Muscle layer of colon (tissue), 2 donors: Measurements from ENCODE around the gene LPP.
A peak's percentile ranks its signal among the peaks of the same experiment; 100 is the strongest.

Experiments
- H3K27ac ChIP-seq: one replicate; pipeline ENCODE4 v1.7.0; 2013; ENCODE audit warnings: low read depth, mild to moderate bottlenecking, low read length, moderate library complexity
- H3K27me3 ChIP-seq, 2 donors: one replicate each; pipeline ENCODE4 v1.7.0; 2013; ENCODE audit warnings: low read length in 2 of 2, mild to moderate bottlenecking in 2 of 2; ENCODE audit not compliant: insufficient read depth in 2 of 2, control insufficient read depth in 1 of 2
- H3K36me3 ChIP-seq: one replicate; pipeline ENCODE4 v1.7.0; 2013; ENCODE audit warnings: mild to moderate bottlenecking, low read length; ENCODE audit not compliant: insufficient read depth
- H3K4me1 ChIP-seq: one replicate; pipeline ENCODE4 v1.7.0; 2013; ENCODE audit warnings: mild to moderate bottlenecking, low read length; ENCODE audit not compliant: insufficient read depth
- H3K4me3 ChIP-seq, 2 donors: one replicate each; pipeline ENCODE4 v1.7.0; 2013; ENCODE audit warnings: low read length in 2 of 2, low read depth in 1 of 2, mild to moderate bottlenecking in 1 of 2, moderate library complexity in 1 of 2
- H3K9ac ChIP-seq: one replicate; pipeline ENCODE4 v1.7.0; 2013; ENCODE audit warnings: low read length
- H3K9me3 ChIP-seq: one replicate; pipeline ENCODE4 v1.7.0; 2013; ENCODE audit warnings: mild to moderate bottlenecking, low read length
- donor health status: abdominal sarcoma.
- donor health status: Adenocarcinoma of cecum.

LPP gene

GRCh38 chr3:188465311-188465710 is 311.4 kb downstream of the LPP start:
- no peak overlapping the region for H3K4me3 ChIP-seq
- no peaks in the 10 kb centered on the region for H3K9me3 ChIP-seq
- H3K27me3 ChIP-seq, result no peaks in the 10 kb centered on the region
- peaks cover 18% of the 10 kb centered on the region for H3K4me1 ChIP-seq
- H3K27ac ChIP-seq, result no peak overlapping the region
- no peak overlapping the region for H3K9ac ChIP-seq
- no peaks in the 10 kb centered on the region for H3K36me3 ChIP-seq

GRCh38 chr3:188468196-188468595 is 314.2 kb downstream of the LPP start:
- H3K27ac ChIP-seq, result peak overlapping the region; percentile 23
- H3K9ac ChIP-seq, result no peak overlapping the region
- H3K27me3 ChIP-seq, result no peaks in the 10 kb centered on the region
- H3K36me3 ChIP-seq, result no peaks in the 10 kb centered on the region
- no peak overlapping the region for H3K4me3 ChIP-seq
- H3K4me1 ChIP-seq, result peaks cover 31% of the 10 kb centered on the region
- no peaks in the 10 kb centered on the region for H3K9me3 ChIP-seq

GRCh38 chr3:188468662-188469061 is 314.7 kb downstream of the LPP start:
- Histone ChIP-seq H3K9ac (no peak overlapping the region), H3K36me3 (no peaks in the 10 kb centered on the region), H3K27ac (peak overlapping the region; percentile 23), H3K9me3 (no peaks in the 10 kb centered on the region), H3K4me3 (no peak overlapping the region), H3K27me3 (no peaks in the 10 kb centered on the region), H3K4me1 (peaks cover 31% of the 10 kb centered on the region)

- no peak overlapping the region for H3K4me3 ChIP-seq
- no peak overlapping the region for H3K9ac ChIP-seq
- H3K36me3 ChIP-seq, result no peaks in the 10 kb centered on the region
- H3K27ac ChIP-seq, result no peak overlapping the region
- H3K4me1 ChIP-seq, result peaks cover 34% of the 10 kb centered on the region
- H3K27me3 ChIP-seq, result no peaks in the 10 kb centered on the region
- H3K9me3 ChIP-seq, result no peaks in the 10 kb centered on the region
These were observed 315.4 kb downstream of the LPP start for GRCh38 chr3:188469228-188469885.

GRCh38 chr3:188470508-188471130 is 316.7 kb downstream of the LPP start:
- Histone ChIP-seq H3K9me3 (no peaks in the 10 kb centered on the region), H3K4me3 (no peak overlapping the region), H3K27me3 (no peaks in the 10 kb centered on the region), H3K9ac (no peak overlapping the region), H3K36me3 (no peaks in the 10 kb centered on the region), H3K27ac (no peak overlapping the region), H3K4me1 (peaks cover 37% of the 10 kb centered on the region)

GRCh38 chr3:188471723-188472122 is 317.8 kb downstream of the LPP start:
- H3K4me1 ChIP-seq, result peaks cover 46% of the 10 kb centered on the region
- no peak overlapping the region for H3K27ac ChIP-seq
- no peaks in the 10 kb centered on the region for H3K27me3 ChIP-seq
- H3K9me3 ChIP-seq, result no peaks in the 10 kb centered on the region
- no peak overlapping the region for H3K4me3 ChIP-seq
- H3K9ac ChIP-seq, result no peak overlapping the region
- H3K36me3 ChIP-seq, result no peaks in the 10 kb centered on the region

GRCh38 chr3:188472336-188472735 is 318.4 kb downstream of the LPP start:
- H3K9me3 ChIP-seq, result no peaks in the 10 kb centered on the region
- H3K27ac ChIP-seq, result no peak overlapping the region
- no peaks in the 10 kb centered on the region for H3K36me3 ChIP-seq
- no peak overlapping the region for H3K9ac ChIP-seq
- H3K4me1 ChIP-seq, result peaks cover 53% of the 10 kb centered on the region
- H3K4me3 ChIP-seq, result no peak overlapping the region
- H3K27me3 ChIP-seq, result no peaks in the 10 kb centered on the region

- Histone ChIP-seq H3K27ac (no peak overlapping the region), H3K27me3 (no peaks in the 10 kb centered on the region), H3K9ac (no peak overlapping the region), H3K9me3 (no peaks in the 10 kb centered on the region), H3K4me3 (no peak overlapping the region), H3K36me3 (no peaks in the 10 kb centered on the region), H3K4me1 (peaks cover 55% of the 10 kb centered on the region)
These were observed 319.1 kb downstream of the LPP start for GRCh38 chr3:188473045-188473444.

- Histone ChIP-seq H3K9ac (no peak overlapping the region), H3K36me3 (no peaks in the 10 kb centered on the region), H3K4me3 (no peak overlapping the region), H3K9me3 (no peaks in the 10 kb centered on the region), H3K27me3 (no peaks in the 10 kb centered on the region), H3K27ac (no peak overlapping the region), H3K4me1 (peaks cover 48% of the 10 kb centered on the region)
These were observed 319.8 kb downstream of the LPP start for GRCh38 chr3:188473591-188474288.

- Histone ChIP-seq H3K9me3 (no peaks in the 10 kb centered on the region), H3K4me3 (no peak overlapping the region), H3K36me3 (no peaks in the 10 kb centered on the region), H3K4me1 (peaks cover 56% of the 10 kb centered on the region), H3K27ac (no peak overlapping the region), H3K27me3 (no peaks in the 10 kb centered on the region), H3K9ac (no peak overlapping the region)
These were observed 323.0 kb downstream of the LPP start for GRCh38 chr3:188476935-188477334.

- Histone ChIP-seq H3K4me1 (peaks cover 57% of the 10 kb centered on the region), H3K9me3 (no peaks in the 10 kb centered on the region), H3K4me3 (no peak overlapping the region), H3K27ac (no peak overlapping the region), H3K9ac (no peak overlapping the region), H3K36me3 (peaks cover 8% of the 10 kb centered on the region), H3K27me3 (no peaks in the 10 kb centered on the region)
These were observed 326.1 kb downstream of the LPP start for GRCh38 chr3:188480011-188480410.
